SU-DHL-6 (cell line): Measurements from ENCODE around the gene CARD6.

Source experiments
- EZH2phosphoT487 ChIP-seq: fragments of 200-600 bp; sonication (generic), shearing (Covaris generic); conservative IDR thresholded peaks from 2 replicates; pipeline ENCODE4 v1.6.1; 2018; ENCODE audit warnings: mild to moderate bottlenecking, antibody characterized with exemption, low read length, moderate library complexity, mixed read lengths
- TF ChIP-seq, protein P1 (sequence below): fragments of 200-600 bp; sonication (generic); IDR thresholded peaks from one replicate; pipeline ENCODE4 v1.5.1; 2017; ENCODE audit warnings: antibody characterized with exemption, mild to moderate bottlenecking, low read length, moderate library complexity; ENCODE audit not compliant: insufficient read depth, poor library complexity, severe bottlenecking

- TF ChIP-seq, protein P1, sequence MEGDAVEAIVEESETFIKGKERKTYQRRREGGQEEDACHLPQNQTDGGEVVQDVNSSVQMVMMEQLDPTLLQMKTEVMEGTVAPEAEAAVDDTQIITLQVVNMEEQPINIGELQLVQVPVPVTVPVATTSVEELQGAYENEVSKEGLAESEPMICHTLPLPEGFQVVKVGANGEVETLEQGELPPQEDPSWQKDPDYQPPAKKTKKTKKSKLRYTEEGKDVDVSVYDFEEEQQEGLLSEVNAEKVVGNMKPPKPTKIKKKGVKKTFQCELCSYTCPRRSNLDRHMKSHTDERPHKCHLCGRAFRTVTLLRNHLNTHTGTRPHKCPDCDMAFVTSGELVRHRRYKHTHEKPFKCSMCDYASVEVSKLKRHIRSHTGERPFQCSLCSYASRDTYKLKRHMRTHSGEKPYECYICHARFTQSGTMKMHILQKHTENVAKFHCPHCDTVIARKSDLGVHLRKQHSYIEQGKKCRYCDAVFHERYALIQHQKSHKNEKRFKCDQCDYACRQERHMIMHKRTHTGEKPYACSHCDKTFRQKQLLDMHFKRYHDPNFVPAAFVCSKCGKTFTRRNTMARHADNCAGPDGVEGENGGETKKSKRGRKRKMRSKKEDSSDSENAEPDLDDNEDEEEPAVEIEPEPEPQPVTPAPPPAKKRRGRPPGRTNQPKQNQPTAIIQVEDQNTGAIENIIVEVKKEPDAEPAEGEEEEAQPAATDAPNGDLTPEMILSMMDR = no peak
- TF ChIP-seq EZH2phosphoT487 = no peak
Measured at GRCh38 chr5:40844565-40844964, 3.4 kb downstream of the CARD6 start.
